H9 (cell line): ENCODE measurements around the gene CCDC174. TPM values are rescaled to one million over a fixed set of nuclear protein-coding genes. Genes with fewer than 3 reads are reported as not detected.

Experiments
- DNase-seq: peaks from one replicate; pipeline ENCODE4 v3.0.0-alpha.2; 2017
- H2AFZ ChIP-seq: one replicate; pipeline ENCODE4 v1.6.1; 2013; ENCODE audit warnings: mild to moderate bottlenecking, low read length, control low read depth, moderate library complexity
- H2AK5ac ChIP-seq: 2 replicates; pipeline ENCODE4 v1.6.1; 2013; ENCODE audit warnings: low read length, control low read depth, mixed read lengths; ENCODE audit not compliant: insufficient read length
- H2BK120ac ChIP-seq: one replicate; pipeline ENCODE4 v1.6.1; 2013; ENCODE audit warnings: low read depth, mild to moderate bottlenecking, low read length, control low read depth, inconsistent platforms; ENCODE audit not compliant: poor library complexity, severe bottlenecking
- H2BK12ac ChIP-seq: 2 replicates; pipeline ENCODE4 v1.6.1; 2013; ENCODE audit warnings: low read length, control low read depth, mixed read lengths, low read depth; ENCODE audit not compliant: insufficient read length
- H2BK15ac ChIP-seq: 2 replicates; pipeline ENCODE4 v1.6.1; 2013; ENCODE audit warnings: low read depth, low read length, control low read depth
- H2BK20ac ChIP-seq: one replicate; pipeline ENCODE4 v1.6.1; 2013; ENCODE audit warnings: low read depth, mild to moderate bottlenecking, low read length, control low read depth, inconsistent platforms; ENCODE audit not compliant: poor library complexity, severe bottlenecking
- H2BK5ac ChIP-seq: 2 replicates; pipeline ENCODE4 v1.6.1; 2013; ENCODE audit warnings: low read length, control low read depth, mixed read lengths; ENCODE audit not compliant: insufficient read length
- H3K14ac ChIP-seq: 2 replicates; pipeline ENCODE4 v1.6.1; 2013; ENCODE audit warnings: low read length, control low read depth; ENCODE audit not compliant: insufficient read depth
- H3K18ac ChIP-seq: 2 replicates; pipeline ENCODE4 v1.6.1; 2013; ENCODE audit warnings: low read depth, mild to moderate bottlenecking, mixed read lengths, low read length, control low read depth; ENCODE audit not compliant: insufficient read length
- H3K23ac ChIP-seq: 2 replicates; pipeline ENCODE4 v1.6.1; 2013; ENCODE audit warnings: low read length, control low read depth, mixed read lengths, low read depth; ENCODE audit not compliant: insufficient read length
- H3K23me2 ChIP-seq: 2 replicates; pipeline ENCODE4 v1.6.1; 2013; ENCODE audit warnings: low read depth, mild to moderate bottlenecking, mixed read lengths, low read length, control low read depth; ENCODE audit not compliant: insufficient read length, poor library complexity, severe bottlenecking
- H3K27ac ChIP-seq: 2 replicates; pipeline ENCODE4 v1.5.1; 2013; ENCODE audit warnings: low read length, control low read depth, mixed read lengths, low read depth; ENCODE audit not compliant: insufficient read length
- H3K27me3 ChIP-seq: 2 replicates; pipeline ENCODE4 v1.6.1; 2013; ENCODE audit warnings: low read length, control low read depth, inconsistent platforms; ENCODE audit not compliant: insufficient read depth
- H3K4ac ChIP-seq: 2 replicates; pipeline ENCODE4 v1.6.1; 2013; ENCODE audit warnings: low read depth, mild to moderate bottlenecking, control low read depth, inconsistent platforms, low read length, moderate library complexity
- H3K4me1 ChIP-seq: 2 replicates; pipeline ENCODE4 v1.6.1; 2013; ENCODE audit warnings: low read length, control low read depth, inconsistent platforms; ENCODE audit not compliant: insufficient read depth
- H3K4me2 ChIP-seq: 2 replicates; pipeline ENCODE4 v1.6.1; 2013; ENCODE audit warnings: low read length, control low read depth, mixed read lengths; ENCODE audit not compliant: insufficient read length, insufficient read depth
- H3K56ac ChIP-seq: 2 replicates; pipeline ENCODE4 v1.6.1; 2013; ENCODE audit warnings: low read depth, mild to moderate bottlenecking, mixed read lengths, low read length, control low read depth; ENCODE audit not compliant: insufficient read length
- H3K79me1 ChIP-seq: 2 replicates; pipeline ENCODE4 v1.6.1; 2013; ENCODE audit warnings: low read depth, mild to moderate bottlenecking, moderate library complexity, low read length, control low read depth, inconsistent platforms; ENCODE audit not compliant: insufficient read depth, poor library complexity, severe bottlenecking
- H3K79me2 ChIP-seq: 2 replicates; pipeline ENCODE4 v1.6.1; 2013; ENCODE audit warnings: low read length, control low read depth, inconsistent platforms; ENCODE audit not compliant: insufficient read depth
- H3K9ac ChIP-seq: 2 replicates; pipeline ENCODE4 v1.6.1; 2013; ENCODE audit warnings: low read length, control low read depth, mixed read lengths; ENCODE audit not compliant: insufficient read length; ENCODE audit errors: extremely low read depth
- H3K9me3 ChIP-seq: one replicate; pipeline ENCODE4 v1.6.1; 2013; ENCODE audit warnings: low read depth, low read length, inconsistent platforms; ENCODE audit not compliant: control insufficient read depth
- H3T11ph ChIP-seq: one replicate; pipeline ENCODE4 v1.6.1; 2013; ENCODE audit warnings: mild to moderate bottlenecking, low read length, control low read depth, inconsistent platforms
- H4K20me1 ChIP-seq: one replicate; pipeline ENCODE4 v1.6.1; 2013; ENCODE audit not compliant: control insufficient read depth, insufficient read length, insufficient read depth
- H4K5ac ChIP-seq: 2 replicates; pipeline ENCODE4 v1.6.1; 2013; ENCODE audit warnings: low read depth, mild to moderate bottlenecking, mixed read lengths, low read length, control low read depth; ENCODE audit not compliant: insufficient read length
- H4K8ac ChIP-seq: replicated peaks from 2 replicates; pipeline ENCODE4 v1.6.1; 2013; ENCODE audit warnings: low read length, control low read depth, mixed read lengths, low read depth; ENCODE audit not compliant: insufficient read length
- H4K91ac ChIP-seq: 2 replicates; pipeline ENCODE4 v1.6.1; 2013; ENCODE audit warnings: low read depth, mild to moderate bottlenecking, moderate library complexity, mixed read lengths, low read length, control low read depth; ENCODE audit not compliant: insufficient read length
- H3K27ac Mint-ChIP-seq, 3 experiments: 2 replicates in 2 of 3; 3 replicates in 1 of 3; pipeline ENCODE4 v1.8.0; 2020 to 2021; ENCODE audit warnings: mixed read lengths in 3 of 3, mild to moderate bottlenecking in 1 of 3, moderate library complexity in 1 of 3
- H3K27me3 Mint-ChIP-seq: 2 replicates; pipeline ENCODE4 v1.8.0; 2021; ENCODE audit warnings: low read depth, mild to moderate bottlenecking, moderate library complexity, mixed read lengths
- H3K36me3 Mint-ChIP-seq, 3 experiments: 2 replicates in 2 of 3; 3 replicates in 1 of 3; pipeline ENCODE4 v1.8.0; 2020 to 2021; ENCODE audit warnings: low read depth in 3 of 3, mixed read lengths in 3 of 3; ENCODE audit not compliant: insufficient read depth in 1 of 3
- H3K4me1 Mint-ChIP-seq, 2 experiments: 2 replicates each; pipeline ENCODE4 v1.8.0; 2020; ENCODE audit warnings: mixed read lengths in 2 of 2
- H3K4me3 Mint-ChIP-seq, 2 experiments: 2 replicates in 1 of 2; 3 replicates in 1 of 2; pipeline ENCODE4 v1.8.0; 2020 to 2021; ENCODE audit warnings: mild to moderate bottlenecking in 2 of 2, mixed read lengths in 2 of 2, moderate library complexity in 1 of 2
- H3K9me3 Mint-ChIP-seq, 2 experiments: 2 replicates in 1 of 2; 3 replicates in 1 of 2; pipeline ENCODE4 v1.8.0; 2020; ENCODE audit warnings: mild to moderate bottlenecking in 2 of 2, mixed read lengths in 2 of 2, moderate library complexity in 1 of 2
- WGBS: extraction: QIAGEN DNeasy Blood & Tissue Kit; methylation state at CpG from one replicate; pipeline ENCODE4 v1.1.7; 2013; ENCODE audit warnings: missing lambda C conversion rate, low lambda C conversion rate, mixed read lengths; ENCODE audit not compliant: insufficient read length; ENCODE audit errors: extremely low coverage; 5-methylcytosine and 5-hydroxymethylcytosine counted together
- total RNA-seq: library from RNA; stranded (reverse); gene quantifications from 2 replicates; pipeline ENCODE4 v1.2.1, GENCODE V29; 2021
- TF ChIP-seq, protein P1 (sequence below): fragments of 200-600 bp; sonication (generic); conservative IDR thresholded peaks from 3 replicates; pipeline ENCODE4 v1.8.0; 2021; ENCODE audit warnings: antibody characterized with exemption, mild to moderate bottlenecking

Gene CCDC174
- total RNA-seq, 1 experiment from 2014 or later: 15.2 TPM

DNA sequence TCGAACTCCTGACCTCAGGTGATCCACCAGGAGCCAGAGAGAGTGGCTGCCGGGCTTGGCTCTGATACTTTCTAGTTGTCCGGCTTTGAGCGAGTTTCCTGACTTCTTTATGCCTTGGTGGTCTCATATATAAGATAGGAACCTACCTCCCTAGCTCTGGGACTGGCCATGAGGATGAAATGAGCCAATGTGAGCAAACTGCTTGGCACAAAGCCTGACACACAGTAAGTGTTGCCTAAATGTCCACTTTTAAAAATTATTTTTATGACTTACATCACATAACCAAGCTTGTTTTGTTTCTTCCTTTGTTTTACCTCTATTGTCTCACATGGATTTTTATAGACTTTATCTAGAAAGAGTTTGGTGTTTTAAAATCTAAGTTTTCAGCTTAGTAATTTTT lies 42.1 kb upstream of the CCDC174 start:
- Mint-ChIP-seq H3K27ac (no peak overlapping the region), H3K4me3 (no peak overlapping the region), H3K4me1 (peaks cover 0 to 11% of the 10 kb centered on the region in 2 experiments; a peak in 3 of 4 replicates), H3K9me3 (no peaks in the 10 kb centered on the region), H3K27me3 (peaks cover 42% of the 10 kb centered on the region), H3K36me3 (no peaks in the 10 kb centered on the region)
- no peak overlapping the region for H3K9ac ChIP-seq
- H3K23me2 ChIP-seq: no peaks in the 10 kb centered on the region
- H2BK5ac ChIP-seq: no peak overlapping the region
- H3K79me1 ChIP-seq: no peaks in the 10 kb centered on the region
- no peak overlapping the region for H3T11ph ChIP-seq
- no peak overlapping the region for H4K5ac ChIP-seq
- no peak overlapping the region for H3K27ac ChIP-seq
- no peak for DNase-seq
- H3K27me3 ChIP-seq: no peaks in the 10 kb centered on the region
- H3K79me2 ChIP-seq: no peaks in the 10 kb centered on the region
- no peaks in the 10 kb centered on the region for H3K9me3 ChIP-seq
- no peak overlapping the region for H4K8ac ChIP-seq
- no peak overlapping the region for H2AK5ac ChIP-seq
- H4K20me1 ChIP-seq: no peaks in the 10 kb centered on the region
- H2AFZ ChIP-seq: no peak overlapping the region
- no CpG with 5 or more reads among the region's 4 CpGs for WGBS
- H3K14ac ChIP-seq: no peak overlapping the region
- no peak overlapping the region for H2BK12ac ChIP-seq
- no peak overlapping the region for H4K91ac ChIP-seq
- H3K56ac ChIP-seq: no peak overlapping the region
- H3K23ac ChIP-seq: no peak overlapping the region
- TF ChIP-seq, protein P1, sequence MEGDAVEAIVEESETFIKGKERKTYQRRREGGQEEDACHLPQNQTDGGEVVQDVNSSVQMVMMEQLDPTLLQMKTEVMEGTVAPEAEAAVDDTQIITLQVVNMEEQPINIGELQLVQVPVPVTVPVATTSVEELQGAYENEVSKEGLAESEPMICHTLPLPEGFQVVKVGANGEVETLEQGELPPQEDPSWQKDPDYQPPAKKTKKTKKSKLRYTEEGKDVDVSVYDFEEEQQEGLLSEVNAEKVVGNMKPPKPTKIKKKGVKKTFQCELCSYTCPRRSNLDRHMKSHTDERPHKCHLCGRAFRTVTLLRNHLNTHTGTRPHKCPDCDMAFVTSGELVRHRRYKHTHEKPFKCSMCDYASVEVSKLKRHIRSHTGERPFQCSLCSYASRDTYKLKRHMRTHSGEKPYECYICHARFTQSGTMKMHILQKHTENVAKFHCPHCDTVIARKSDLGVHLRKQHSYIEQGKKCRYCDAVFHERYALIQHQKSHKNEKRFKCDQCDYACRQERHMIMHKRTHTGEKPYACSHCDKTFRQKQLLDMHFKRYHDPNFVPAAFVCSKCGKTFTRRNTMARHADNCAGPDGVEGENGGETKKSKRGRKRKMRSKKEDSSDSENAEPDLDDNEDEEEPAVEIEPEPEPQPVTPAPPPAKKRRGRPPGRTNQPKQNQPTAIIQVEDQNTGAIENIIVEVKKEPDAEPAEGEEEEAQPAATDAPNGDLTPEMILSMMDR: no peak
- H3K4me1 ChIP-seq: no peaks in the 10 kb centered on the region
- no peak overlapping the region for H3K4ac ChIP-seq
- H3K4me2 ChIP-seq: no peak overlapping the region
- H2BK20ac ChIP-seq: no peak overlapping the region
- H2BK120ac ChIP-seq: no peak overlapping the region
- no peak overlapping the region for H2BK15ac ChIP-seq
- no peak overlapping the region for H3K18ac ChIP-seq
